Ascending aorta (tissue), 2 donors: ENCODE results near the gene SMAD6. TPM values are rescaled to one million over a fixed set of nuclear protein-coding genes. Genes with fewer than 3 reads are reported as not detected.

ENCODE experiments used
- DNase-seq, 2 donors: peaks; one replicate each; pipeline ENCODE4 v3.0.0-alpha.2; 2019; ENCODE audit warnings: low spot score in 2 of 2
- H3K27ac ChIP-seq, 2 donors: fragments of 200-600 bp; sonication (generic); one replicate each; pipeline ENCODE4 v1.5.1; 2016 to 2017; ENCODE audit warnings: mild to moderate bottlenecking in 1 of 2
- H3K27me3 ChIP-seq: fragments of 200-600 bp; sonication (generic); one replicate; pipeline ENCODE4 v1.5.1; 2017
- H3K36me3 ChIP-seq, 2 donors: fragments of 200-600 bp; sonication (generic); one replicate each; pipeline ENCODE4 v1.5.1; 2016
- H3K4me1 ChIP-seq, 2 donors: fragments of 200-600 bp; sonication (generic); one replicate each; pipeline ENCODE4 v1.5.1; 2016 to 2017; ENCODE audit warnings: mild to moderate bottlenecking in 1 of 2
- H3K4me3 ChIP-seq, 2 donors: fragments of 200-600 bp; sonication (generic); one replicate each; pipeline ENCODE4 v1.5.1; 2016 to 2017; ENCODE audit warnings: mild to moderate bottlenecking in 1 of 2
- H3K9me3 ChIP-seq, 2 donors: fragments of 200-600 bp; sonication (generic); one replicate each; pipeline ENCODE4 v1.5.1; 2016
- intact Hi-C: fragments of 100-400 bp; cut with DNase I; formaldehyde crosslinking; loops from one replicate; pipeline ENCODE4 v1.15.1; 2023
- total RNA-seq: library from RNA; depleted of rRNA; stranded (reverse); fragments of >200 nt; gene quantifications from one replicate; pipeline ENCODE4 v1.1.0, GENCODE V29; 2016
- TF ChIP-seq, protein P1 (sequence below), 3 experiments: fragments of 200-600 bp in 2 of 3; fragments of 450-650 bp in 1 of 3; sonication (generic) in 2 of 3; IDR thresholded peaks; one replicate each; pipeline ENCODE4 v1.5.1; 2016 to 2019; ENCODE audit warnings: antibody characterized with exemption in 3 of 3, mild to moderate bottlenecking in 1 of 3, moderate library complexity in 1 of 3

SMAD6 gene
- total RNA-seq, 1 donor from 2014 or later: 140 TPM

DNA sequence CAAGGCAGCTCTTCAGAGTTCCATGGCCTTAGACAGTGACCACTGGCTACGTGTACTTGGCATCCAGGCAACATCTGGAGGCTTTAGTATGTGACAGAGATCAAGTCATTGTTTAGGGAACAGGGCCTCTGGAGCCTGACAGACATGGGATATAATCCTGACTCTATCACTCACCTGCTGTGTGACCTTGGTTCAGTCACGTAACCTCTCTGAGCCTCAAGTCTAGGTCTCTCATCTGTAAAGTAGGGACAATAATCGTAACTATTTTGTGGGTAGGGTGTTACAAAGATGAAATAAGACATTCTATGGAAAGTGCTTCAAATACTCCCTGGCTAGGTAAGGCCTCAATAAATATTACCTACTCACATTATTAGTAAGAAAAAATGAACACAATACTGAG lies 114.2 kb downstream of the SMAD6 start:
- intact Hi-C loops: no loop called here
- no peak for DNase-seq
- no peak overlapping the region for H3K4me3 ChIP-seq
- H3K36me3 ChIP-seq: no peaks in the 10 kb centered on the region
- TF ChIP-seq, protein P1, sequence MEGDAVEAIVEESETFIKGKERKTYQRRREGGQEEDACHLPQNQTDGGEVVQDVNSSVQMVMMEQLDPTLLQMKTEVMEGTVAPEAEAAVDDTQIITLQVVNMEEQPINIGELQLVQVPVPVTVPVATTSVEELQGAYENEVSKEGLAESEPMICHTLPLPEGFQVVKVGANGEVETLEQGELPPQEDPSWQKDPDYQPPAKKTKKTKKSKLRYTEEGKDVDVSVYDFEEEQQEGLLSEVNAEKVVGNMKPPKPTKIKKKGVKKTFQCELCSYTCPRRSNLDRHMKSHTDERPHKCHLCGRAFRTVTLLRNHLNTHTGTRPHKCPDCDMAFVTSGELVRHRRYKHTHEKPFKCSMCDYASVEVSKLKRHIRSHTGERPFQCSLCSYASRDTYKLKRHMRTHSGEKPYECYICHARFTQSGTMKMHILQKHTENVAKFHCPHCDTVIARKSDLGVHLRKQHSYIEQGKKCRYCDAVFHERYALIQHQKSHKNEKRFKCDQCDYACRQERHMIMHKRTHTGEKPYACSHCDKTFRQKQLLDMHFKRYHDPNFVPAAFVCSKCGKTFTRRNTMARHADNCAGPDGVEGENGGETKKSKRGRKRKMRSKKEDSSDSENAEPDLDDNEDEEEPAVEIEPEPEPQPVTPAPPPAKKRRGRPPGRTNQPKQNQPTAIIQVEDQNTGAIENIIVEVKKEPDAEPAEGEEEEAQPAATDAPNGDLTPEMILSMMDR (IDR thresholded peaks at IDR 0.05): no peak
- H3K4me1 ChIP-seq: no peaks in the 10 kb centered on the region
- H3K27me3 ChIP-seq: no peaks in the 10 kb centered on the region
- no peak overlapping the region for H3K27ac ChIP-seq
- H3K9me3 ChIP-seq: peaks cover 0 to 20% of the 10 kb centered on the region in 2 donors

DNA sequence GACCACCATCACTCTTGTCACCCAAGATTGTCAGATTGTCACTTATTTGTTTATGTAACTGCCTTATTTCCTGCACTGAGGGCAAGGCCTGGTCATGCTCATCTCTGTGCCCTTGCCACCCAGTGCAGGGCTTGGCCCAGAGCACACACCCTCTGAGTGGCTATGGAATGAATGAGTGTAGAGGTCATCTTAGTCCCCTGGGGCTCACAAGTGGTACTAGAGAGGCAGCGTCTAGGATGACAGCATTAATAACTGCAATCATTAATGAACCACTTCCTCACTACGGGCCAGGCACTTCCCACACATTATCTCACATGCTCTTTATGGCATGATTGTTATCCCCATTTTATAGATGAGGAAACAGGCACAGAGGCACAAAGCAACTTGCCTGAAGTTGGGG lies 117.0 kb downstream of the SMAD6 start:
- no peaks in the 10 kb centered on the region for H3K36me3 ChIP-seq
- intact Hi-C loops: no loop called here
- H3K27me3 ChIP-seq: no peaks in the 10 kb centered on the region
- DNase-seq: no peak
- H3K4me1 ChIP-seq: no peaks in the 10 kb centered on the region
- H3K27ac ChIP-seq: no peak overlapping the region
- peaks cover 0 to 8% of the 10 kb centered on the region in 2 donors for H3K9me3 ChIP-seq
- H3K4me3 ChIP-seq: no peak overlapping the region
- TF ChIP-seq, protein P1 (IDR thresholded peaks at IDR 0.05): no peak

DNA sequence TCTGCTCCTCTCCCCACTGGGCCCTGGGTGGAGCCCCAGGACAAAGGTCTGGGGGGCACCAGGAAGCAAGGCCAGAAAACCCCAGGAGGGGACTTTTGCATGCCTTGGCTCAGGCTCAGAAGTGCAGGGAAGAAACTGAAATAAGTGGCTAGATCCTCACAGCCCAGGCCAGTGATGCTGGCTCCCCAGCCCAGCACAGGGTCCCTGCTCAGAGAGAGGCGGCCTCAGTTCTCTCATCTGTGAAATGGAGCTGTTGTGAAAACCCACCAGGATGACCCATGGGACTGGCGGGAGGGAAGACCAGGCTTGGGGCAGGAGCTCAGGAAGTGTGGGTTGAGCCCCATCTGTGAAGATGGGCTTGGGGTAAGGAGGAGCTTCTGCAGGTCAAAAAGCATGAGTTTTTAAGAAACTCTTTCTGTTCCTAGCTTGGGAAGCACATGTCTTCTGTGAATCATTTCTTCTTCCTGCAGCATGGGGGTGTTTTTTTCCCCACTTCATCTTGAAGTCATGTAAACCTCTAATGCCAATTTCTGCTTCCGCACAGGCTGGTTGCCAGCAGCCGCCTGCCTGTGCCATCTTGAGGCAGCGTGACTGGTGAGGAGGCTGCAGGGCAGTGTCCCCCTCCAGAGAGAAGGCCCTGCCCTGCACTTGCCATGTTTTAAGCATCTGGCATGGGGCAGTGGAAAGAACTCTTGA lies 118.6 kb downstream of the SMAD6 start:
- intact Hi-C loops: no loop called here
- H3K36me3 ChIP-seq: no peaks in the 10 kb centered on the region
- TF ChIP-seq, protein P1 (IDR thresholded peaks at IDR 0.05): no peak
- no peaks in the 10 kb centered on the region for H3K27me3 ChIP-seq
- H3K4me1 ChIP-seq: no peaks in the 10 kb centered on the region
- H3K9me3 ChIP-seq: no peaks in the 10 kb centered on the region
- no peak overlapping the region for H3K4me3 ChIP-seq
- H3K27ac ChIP-seq: no peak overlapping the region
- no peak for DNase-seq

DNA sequence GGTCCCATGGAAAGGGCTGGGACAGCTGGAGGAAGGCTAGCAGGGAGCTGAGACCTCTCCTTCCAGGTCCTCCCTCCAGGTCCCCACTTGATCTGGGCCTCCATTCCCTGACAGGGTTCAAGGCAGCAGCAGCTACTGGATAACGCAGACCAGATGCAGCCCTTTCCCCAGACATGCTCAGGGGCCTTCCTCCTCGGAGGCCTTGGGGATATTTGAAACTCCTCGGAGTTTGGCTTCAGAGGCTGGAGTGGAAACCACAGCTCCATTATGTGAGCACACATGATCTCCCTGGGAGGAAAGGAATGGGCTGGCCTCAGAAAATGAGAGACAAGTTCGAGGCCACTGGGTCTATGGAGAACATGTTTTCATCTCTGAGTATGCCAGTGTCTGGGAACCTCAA lies 119.3 kb downstream of the SMAD6 start:
- H3K4me1 ChIP-seq: no peaks in the 10 kb centered on the region
- no peaks in the 10 kb centered on the region for H3K36me3 ChIP-seq
- DNase-seq: no peak
- no peak overlapping the region for H3K27ac ChIP-seq
- intact Hi-C loops: no loop called here
- no peaks in the 10 kb centered on the region for H3K9me3 ChIP-seq
- H3K4me3 ChIP-seq: no peak overlapping the region
- H3K27me3 ChIP-seq: no peaks in the 10 kb centered on the region
- TF ChIP-seq, protein P1 (IDR thresholded peaks at IDR 0.05): no peak

DNA sequence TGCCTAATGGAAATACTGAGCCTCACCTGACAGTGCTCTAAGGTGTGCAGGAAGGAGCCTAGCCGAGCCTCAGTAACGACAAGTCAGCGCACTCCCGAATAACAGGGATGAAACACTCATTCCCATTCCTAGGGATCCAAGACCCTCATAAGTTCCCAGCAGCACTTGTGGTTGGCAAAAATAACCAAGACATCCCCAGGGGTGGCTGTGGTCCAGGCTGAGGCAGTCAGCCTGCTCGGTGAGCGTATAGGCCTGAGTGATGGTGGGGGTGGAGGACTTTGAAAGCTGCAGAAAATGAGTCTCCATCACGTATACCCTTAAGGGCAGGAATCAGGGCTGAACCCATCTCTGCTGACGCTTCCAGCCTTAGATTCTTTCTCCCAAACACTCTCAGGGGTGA lies 120.1 kb downstream of the SMAD6 start:
- H3K27ac ChIP-seq: no peak overlapping the region
- no peaks in the 10 kb centered on the region for H3K36me3 ChIP-seq
- no peaks in the 10 kb centered on the region for H3K4me1 ChIP-seq
- H3K9me3 ChIP-seq: no peaks in the 10 kb centered on the region
- intact Hi-C loops: no loop called here
- no peak overlapping the region for H3K4me3 ChIP-seq
- no peak for DNase-seq
- no peaks in the 10 kb centered on the region for H3K27me3 ChIP-seq
- TF ChIP-seq, protein P1 (IDR thresholded peaks at IDR 0.05): no peak

DNA sequence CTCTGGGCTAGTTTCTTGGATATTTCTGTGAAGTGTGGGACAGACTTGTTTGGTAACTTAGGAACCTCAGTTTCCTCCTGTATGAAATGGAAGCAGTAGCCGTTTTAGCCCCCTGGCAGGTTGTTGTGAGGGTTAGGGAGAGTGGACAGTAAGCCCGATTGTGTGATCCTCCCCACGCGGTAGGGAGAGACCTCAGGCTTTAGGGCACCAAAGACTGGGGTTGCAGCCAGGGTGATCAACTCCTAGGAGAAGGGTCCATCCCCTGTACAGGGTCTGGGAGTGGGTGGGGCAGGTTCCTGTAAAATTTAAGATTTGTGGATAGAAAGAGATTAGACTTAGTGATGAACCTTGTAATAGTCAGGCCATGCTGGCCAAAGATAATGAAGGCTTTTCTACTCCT lies 120.5 kb downstream of the SMAD6 start:
- Histone ChIP-seq H3K27me3 (no peaks in the 10 kb centered on the region), H3K4me1 (no peaks in the 10 kb centered on the region), H3K9me3 (no peaks in the 10 kb centered on the region), H3K36me3 (no peaks in the 10 kb centered on the region), H3K27ac (no peak overlapping the region), H3K4me3 (no peak overlapping the region)
- TF ChIP-seq, protein P1 (IDR thresholded peaks at IDR 0.05): no peak
- DNase-seq: no peak
- intact Hi-C loops: no loop called here
